Mucosa of stomach (tissue), 1 donor: ENCODE measurements around the gene MX2.

Source experiments
- H3K27me3 ChIP-seq: one replicate; pipeline ENCODE4 v1.7.0; 2013; ENCODE audit warnings: mild to moderate bottlenecking, low read length; ENCODE audit not compliant: control insufficient read depth, insufficient read depth
- H3K36me3 ChIP-seq: one replicate; pipeline ENCODE4 v1.7.0; 2013; ENCODE audit warnings: low read length; ENCODE audit not compliant: control insufficient read depth, insufficient read depth
- H3K4me1 ChIP-seq: one replicate; pipeline ENCODE4 v1.7.0; 2013; ENCODE audit warnings: mild to moderate bottlenecking, low read length; ENCODE audit not compliant: control insufficient read depth, insufficient read depth
- H3K4me3 ChIP-seq: one replicate; pipeline ENCODE4 v1.7.0; 2013; ENCODE audit warnings: low read length
- H3K9ac ChIP-seq: one replicate; pipeline ENCODE4 v1.7.0; 2013; ENCODE audit warnings: mild to moderate bottlenecking, low read length, moderate library complexity
- H3K9me3 ChIP-seq: one replicate; pipeline ENCODE4 v1.7.0; 2013; ENCODE audit warnings: mild to moderate bottlenecking, low read length, moderate library complexity; ENCODE audit not compliant: control insufficient read depth
- donor health status: Pancreatic carcinoma.

The MX2 gene

DNA sequence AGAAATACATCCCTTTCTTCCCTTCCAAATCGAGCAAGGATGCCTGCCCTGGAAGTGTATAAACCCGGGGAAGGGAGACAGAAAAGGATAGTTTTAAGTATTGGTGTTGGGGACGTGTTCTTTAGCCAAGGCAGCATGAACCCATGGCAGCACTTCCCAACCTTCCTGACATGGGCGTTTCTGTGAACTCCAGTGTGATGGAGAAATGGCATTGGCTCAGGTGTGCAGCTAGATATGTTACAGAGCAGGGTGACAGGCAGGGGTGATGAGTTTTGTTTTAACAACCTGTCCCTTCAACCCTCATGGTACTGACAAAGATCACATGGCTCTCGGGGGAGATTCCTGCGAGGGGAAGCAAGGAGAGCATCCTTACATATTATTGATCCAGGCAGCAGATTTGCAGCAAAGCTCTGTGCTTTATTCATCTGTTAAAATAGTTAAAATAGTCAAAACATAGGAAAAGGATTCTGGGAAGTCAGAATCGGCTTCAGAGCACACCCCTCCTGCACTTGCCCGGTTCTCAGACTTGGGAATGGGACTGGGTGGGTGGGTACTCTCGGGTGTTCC, 68.2 kb downstream of the MX2 start:
- Histone ChIP-seq H3K9me3 (no peaks in the 10 kb centered on the region), H3K4me1 (peaks cover 4% of the 10 kb centered on the region), H3K4me3 (no peak overlapping the region), H3K27me3 (no peaks in the 10 kb centered on the region), H3K9ac (no peak overlapping the region), H3K36me3 (peaks cover 12% of the 10 kb centered on the region)

DNA sequence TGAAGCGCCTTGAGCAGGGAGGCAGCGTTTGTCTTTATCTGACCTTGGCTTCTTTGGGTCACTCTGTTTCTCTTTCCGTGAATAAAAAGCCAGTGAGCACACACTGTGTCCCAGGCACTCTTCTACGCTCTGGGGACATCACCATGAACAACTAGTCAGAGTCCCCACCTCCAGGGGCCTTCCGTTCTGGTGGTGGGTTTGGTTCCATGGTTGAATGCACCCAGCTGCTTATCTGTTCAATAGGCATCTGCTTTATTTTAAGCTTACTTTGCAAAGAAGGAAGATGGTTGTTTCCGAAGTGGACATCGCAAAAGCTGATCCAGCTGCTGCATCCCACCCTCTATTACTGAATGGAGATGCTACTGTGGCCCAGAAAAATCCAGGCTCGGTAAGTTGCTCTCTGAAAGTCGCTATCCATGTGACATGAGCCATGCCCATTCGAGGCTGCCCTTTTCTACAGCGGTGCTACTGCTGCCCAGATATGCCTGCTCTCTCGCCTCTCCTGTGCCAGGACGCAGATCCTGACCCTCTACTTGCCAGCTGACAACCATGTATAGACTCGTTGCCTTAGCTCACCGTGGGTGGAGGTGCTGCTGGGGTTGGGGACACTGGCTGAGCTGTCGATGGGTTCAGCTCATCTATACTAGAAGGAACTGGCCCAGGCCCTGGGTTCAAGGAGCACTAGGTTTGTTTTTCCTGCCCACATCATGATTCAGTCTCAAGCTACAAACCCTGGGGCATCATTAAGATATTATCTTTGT, 70.1 kb downstream of the MX2 start:
- no peak overlapping the region for H3K9ac ChIP-seq
- no peaks in the 10 kb centered on the region for H3K27me3 ChIP-seq
- H3K4me1 ChIP-seq = no peaks in the 10 kb centered on the region
- no peaks in the 10 kb centered on the region for H3K9me3 ChIP-seq
- no peak overlapping the region for H3K4me3 ChIP-seq
- peaks cover 22% of the 10 kb centered on the region for H3K36me3 ChIP-seq

DNA sequence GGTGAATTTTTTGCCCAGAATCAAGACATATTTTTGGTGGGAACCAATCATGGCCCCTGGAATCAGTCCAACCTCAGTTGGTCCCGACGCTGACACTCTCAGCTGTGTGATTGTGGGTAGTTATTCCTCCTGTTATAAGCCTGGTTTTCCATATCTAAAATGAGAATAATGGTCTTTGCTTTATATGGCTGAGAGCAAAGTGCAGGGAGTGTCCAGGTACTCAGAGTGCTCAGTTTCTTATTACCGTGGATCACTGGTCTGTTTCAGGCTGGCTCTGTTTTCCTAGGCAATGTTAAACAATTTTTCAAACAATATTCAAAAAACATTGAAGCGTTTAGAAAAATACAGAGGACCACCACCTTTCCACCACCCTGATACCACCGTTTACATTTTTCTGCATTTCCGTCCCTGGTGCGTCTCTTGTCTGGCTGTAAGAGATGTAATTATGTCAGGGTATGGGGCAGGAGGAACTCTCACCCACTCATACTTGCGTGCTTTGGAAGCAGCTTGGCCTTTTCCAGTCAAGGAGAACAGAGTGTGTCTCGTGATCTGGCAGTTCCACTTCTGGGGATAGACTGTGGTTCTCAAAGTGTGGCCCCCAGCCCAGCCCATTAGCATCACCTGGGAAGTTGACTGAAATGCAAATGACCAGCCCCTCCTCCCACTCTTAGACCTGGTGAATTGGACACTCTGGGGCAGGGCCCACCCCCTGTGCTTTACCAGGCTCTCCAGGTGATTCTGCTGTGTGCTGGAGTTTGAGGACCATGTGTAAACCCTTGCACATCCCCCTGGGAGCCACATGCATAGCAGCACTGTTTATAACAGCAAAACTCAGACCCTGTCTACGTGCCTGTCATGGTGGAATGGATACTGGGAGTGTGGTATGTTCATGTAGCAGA, 71.0 kb downstream of the MX2 start:
- Histone ChIP-seq H3K9me3 (no peaks in the 10 kb centered on the region), H3K27me3 (no peaks in the 10 kb centered on the region), H3K4me1 (no peaks in the 10 kb centered on the region), H3K9ac (no peak overlapping the region), H3K36me3 (peaks cover 22% of the 10 kb centered on the region), H3K4me3 (no peak overlapping the region)

DNA sequence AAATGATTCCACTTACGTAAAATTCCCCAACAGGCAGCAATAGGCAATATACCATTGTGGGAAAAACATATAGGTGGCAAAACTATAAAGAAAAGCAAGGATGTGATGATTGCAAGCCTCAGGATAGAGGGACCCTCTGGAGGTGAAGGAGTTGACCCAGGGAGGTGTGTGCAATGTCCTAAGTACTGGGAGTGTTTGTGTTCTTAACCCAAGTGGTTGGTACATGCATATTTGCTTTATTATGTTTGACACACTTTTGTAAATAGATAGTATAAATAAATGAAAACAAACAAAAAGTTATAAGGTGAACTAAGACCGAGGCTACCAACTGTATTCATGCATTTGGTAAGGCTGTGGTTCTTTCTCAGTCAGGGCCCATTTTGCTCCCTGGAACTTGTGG, 71.7 kb downstream of the MX2 start:
- Histone ChIP-seq H3K9ac (no peak overlapping the region), H3K4me1 (no peaks in the 10 kb centered on the region), H3K4me3 (no peak overlapping the region), H3K36me3 (peaks cover 22% of the 10 kb centered on the region), H3K27me3 (no peaks in the 10 kb centered on the region), H3K9me3 (no peaks in the 10 kb centered on the region)

DNA sequence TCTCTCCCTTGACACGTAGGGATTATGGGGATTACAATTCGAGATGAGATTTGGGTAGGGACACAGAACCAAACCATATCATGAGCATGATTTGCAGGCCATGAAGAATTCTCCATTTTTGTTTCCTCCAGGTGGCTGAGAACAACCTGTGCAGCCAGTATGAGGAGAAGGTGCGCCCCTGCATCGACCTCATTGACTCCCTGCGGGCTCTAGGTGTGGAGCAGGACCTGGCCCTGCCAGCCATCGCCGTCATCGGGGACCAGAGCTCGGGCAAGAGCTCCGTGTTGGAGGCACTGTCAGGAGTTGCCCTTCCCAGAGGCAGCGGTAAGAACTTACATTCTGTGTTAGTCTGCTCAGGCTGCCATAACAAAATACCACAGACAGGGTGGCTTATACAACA, 73.9 kb downstream of the MX2 start:
- H3K27me3 ChIP-seq = no peaks in the 10 kb centered on the region

DNA sequence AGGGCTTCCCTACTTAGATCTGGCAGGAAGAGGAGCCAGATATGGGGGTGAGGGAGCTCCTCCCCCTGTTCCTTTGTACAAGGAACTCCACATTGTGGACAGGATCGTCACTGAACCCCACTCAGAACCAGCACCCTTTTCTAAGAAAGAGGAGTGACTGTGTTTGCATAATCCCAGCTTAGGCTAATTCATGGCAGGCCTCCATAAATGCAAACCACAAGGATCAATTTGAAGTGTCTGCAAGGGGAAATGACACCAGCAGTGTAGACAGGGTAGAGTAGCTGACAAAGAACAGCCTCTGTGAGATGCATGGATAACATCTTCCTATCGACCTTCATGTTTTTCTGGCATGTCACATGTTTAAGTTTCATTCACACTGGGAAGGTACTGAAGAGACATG, 75.9 kb downstream of the MX2 start:
- H3K9ac ChIP-seq = no peak overlapping the region
- peaks cover 23% of the 10 kb centered on the region for H3K36me3 ChIP-seq
- no peaks in the 10 kb centered on the region for H3K4me1 ChIP-seq
- no peaks in the 10 kb centered on the region for H3K9me3 ChIP-seq
- no peak overlapping the region for H3K4me3 ChIP-seq
- no peaks in the 10 kb centered on the region for H3K27me3 ChIP-seq

More for the DNA sequence above, 73.9 kb downstream of the MX2 start:
- H3K9me3 ChIP-seq = no peaks in the 10 kb centered on the region
- H3K4me1 ChIP-seq = no peaks in the 10 kb centered on the region
- peaks cover 29% of the 10 kb centered on the region for H3K36me3 ChIP-seq
- no peak overlapping the region for H3K4me3 ChIP-seq
- no peak overlapping the region for H3K9ac ChIP-seq

DNA sequence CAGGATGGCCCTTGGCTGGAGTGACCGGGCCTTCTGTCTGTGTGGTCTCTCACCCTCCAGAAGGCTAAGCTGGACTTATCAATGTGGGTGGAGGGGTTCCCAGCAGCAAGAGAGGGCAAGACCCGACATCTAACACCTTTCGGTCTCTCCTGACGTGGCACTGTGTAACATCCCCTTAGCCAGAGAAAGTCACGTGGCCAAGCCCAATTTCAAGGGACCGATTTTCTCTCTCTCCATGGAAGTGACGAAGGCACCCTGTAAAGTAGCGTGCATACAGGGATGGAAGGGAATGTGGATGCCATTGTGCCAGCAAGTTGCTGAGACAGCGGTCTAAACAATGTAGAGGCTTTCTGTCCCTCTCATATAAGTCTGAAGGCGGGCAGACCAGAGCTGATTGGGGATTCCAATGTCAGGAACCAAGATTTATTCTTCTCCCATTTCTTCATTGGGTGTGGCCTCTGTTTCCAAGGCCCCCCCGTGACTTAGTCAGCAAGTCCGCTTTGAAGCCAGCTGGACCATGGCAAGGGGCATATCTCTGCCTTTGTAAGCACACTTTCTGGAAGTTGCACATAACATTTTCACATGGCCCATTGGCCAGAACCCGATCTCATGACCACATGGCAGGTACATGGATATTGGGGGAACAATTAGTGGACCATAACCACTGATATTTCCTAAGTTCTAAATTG, 76.7 kb downstream of the MX2 start:
- Histone ChIP-seq H3K9me3 (no peaks in the 10 kb centered on the region), H3K36me3 (peaks cover 17% of the 10 kb centered on the region), H3K4me3 (no peak overlapping the region), H3K27me3 (no peaks in the 10 kb centered on the region), H3K4me1 (no peaks in the 10 kb centered on the region), H3K9ac (no peak overlapping the region)

DNA sequence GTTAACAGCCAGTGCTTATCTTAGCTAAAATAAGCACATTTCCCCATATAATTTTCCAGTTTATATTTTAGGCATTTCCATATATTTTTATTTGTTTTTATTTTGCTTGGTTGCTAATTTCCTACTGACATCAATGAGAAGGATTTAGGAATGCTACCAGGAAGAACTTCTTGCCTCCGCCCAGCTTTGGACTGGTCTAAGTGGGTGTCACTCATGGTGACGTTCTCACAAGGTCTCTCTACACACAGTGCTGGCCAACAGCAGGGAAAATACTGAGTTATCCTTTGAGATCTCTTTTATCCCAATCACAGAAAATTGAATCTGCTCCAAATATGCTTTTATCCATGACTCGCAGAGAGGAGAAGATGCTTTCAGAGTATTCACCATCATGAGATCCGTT, 77.4 kb downstream of the MX2 start:
- peaks cover 17% of the 10 kb centered on the region for H3K36me3 ChIP-seq

DNA sequence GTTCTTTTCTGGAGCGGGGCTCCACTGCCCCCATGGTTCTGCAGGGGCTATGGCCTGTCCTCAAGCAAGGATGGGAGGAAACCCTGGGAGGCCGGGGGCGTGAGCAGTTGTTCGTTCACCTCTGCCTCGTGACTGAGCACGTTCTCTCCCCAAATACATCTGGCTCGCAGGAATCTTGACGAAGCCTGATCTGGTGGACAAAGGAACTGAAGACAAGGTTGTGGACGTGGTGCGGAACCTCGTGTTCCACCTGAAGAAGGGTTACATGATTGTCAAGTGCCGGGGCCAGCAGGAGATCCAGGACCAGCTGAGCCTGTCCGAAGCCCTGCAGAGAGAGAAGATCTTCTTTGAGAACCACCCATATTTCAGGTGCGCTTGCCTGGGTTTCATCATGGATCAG, 79.7 kb downstream of the MX2 start:
- H3K9ac ChIP-seq = no peak overlapping the region
- no peaks in the 10 kb centered on the region for H3K4me1 ChIP-seq
- no peak overlapping the region for H3K4me3 ChIP-seq
- peaks cover 11% of the 10 kb centered on the region for H3K36me3 ChIP-seq
- H3K9me3 ChIP-seq = no peaks in the 10 kb centered on the region
- H3K27me3 ChIP-seq = no peaks in the 10 kb centered on the region

More for the DNA sequence above, 77.4 kb downstream of the MX2 start:
- H3K9me3 ChIP-seq = no peaks in the 10 kb centered on the region
- H3K4me3 ChIP-seq = no peak overlapping the region
- H3K4me1 ChIP-seq = no peaks in the 10 kb centered on the region
- no peak overlapping the region for H3K9ac ChIP-seq
- H3K27me3 ChIP-seq = no peaks in the 10 kb centered on the region

DNA sequence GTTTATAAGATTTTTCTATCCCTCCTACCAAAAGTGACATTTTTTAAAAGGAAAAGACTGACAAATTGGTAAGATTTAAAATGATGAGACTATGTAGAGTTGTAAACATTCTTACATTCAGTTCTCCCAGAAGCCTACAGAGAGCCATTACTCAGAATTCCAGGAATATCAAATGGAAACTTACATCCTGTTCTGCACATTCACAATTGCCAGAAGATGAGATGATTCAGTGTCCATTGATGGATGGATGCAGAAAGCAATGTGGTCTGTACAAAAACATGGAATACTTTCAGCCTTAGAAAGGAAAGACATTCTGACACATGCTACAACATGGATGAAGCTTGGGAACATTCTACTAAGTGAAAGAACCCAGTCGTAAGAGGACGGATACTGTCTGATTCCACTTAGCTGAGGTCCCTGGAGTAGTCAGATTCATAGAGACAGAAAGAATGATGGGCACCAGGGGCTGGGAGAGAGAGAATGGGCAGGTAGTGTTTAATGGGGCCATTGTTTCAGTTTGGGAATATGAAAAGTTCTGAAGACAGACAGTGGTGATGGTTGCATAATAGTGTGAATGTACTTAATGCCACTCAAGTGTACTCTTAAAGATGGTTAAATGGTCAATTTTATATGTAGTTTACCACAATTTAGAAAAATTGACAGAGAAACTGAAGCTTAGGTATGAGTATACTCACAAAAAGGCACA, 80.8 kb downstream of the MX2 start:
- Histone ChIP-seq H3K4me1 (no peaks in the 10 kb centered on the region), H3K9me3 (no peaks in the 10 kb centered on the region), H3K4me3 (no peak overlapping the region), H3K36me3 (peaks cover 7% of the 10 kb centered on the region), H3K27me3 (no peaks in the 10 kb centered on the region), H3K9ac (no peak overlapping the region)

DNA sequence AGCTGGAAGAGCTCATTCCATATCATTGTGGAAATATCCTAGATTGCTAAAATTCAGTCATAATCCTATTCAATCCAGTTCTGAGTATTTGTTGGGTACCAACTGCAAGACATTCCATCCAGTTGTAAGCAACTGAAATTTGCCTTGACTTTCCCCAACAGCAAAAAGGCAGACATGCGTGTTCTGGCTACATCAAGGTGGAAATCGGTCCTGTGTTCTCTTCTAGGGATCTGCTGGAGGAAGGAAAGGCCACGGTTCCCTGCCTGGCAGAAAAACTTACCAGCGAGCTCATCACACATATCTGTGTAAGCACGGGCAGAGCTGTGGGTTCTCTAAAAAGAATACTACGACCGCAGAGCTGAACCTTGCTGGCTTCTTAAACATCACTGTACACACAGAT, 81.7 kb downstream of the MX2 start:
- peaks cover 7% of the 10 kb centered on the region for H3K36me3 ChIP-seq
- H3K4me1 ChIP-seq = no peaks in the 10 kb centered on the region
- no peak overlapping the region for H3K9ac ChIP-seq

More for the DNA sequence above, 81.7 kb downstream of the MX2 start:
- H3K9me3 ChIP-seq = no peaks in the 10 kb centered on the region
- H3K4me3 ChIP-seq = no peak overlapping the region
- H3K27me3 ChIP-seq = no peaks in the 10 kb centered on the region
